Measurements from ENCODE around the gene KIF5A.
"Not testable (repeated sequence)": the region's sequence is repeated elsewhere in the genome, so short reads cannot be mapped to it uniquely, and the experiment has no call there.

KIF5A gene

GRCh38 chr12:57549909-57550640, at the start of gene KIF5A:
KIF5A (plus strand) TSS chr12:57550044; CDS start chr12:57550272, 228 bp downstream.
- peak; percentile 31 for DNase-seq (ENCODE audit: low read depth)

- no peak for DNase-seq (ENCODE audit: low read depth)
Observed at GRCh38 chr12:57500213-57500612, 49.6 kb upstream of the KIF5A start.

- not testable (repeated sequence) for DNase-seq (ENCODE audit: low read depth)
Observed at GRCh38 chr12:57502311-57502969, 47.4 kb upstream of the KIF5A start.

- not testable (repeated sequence) for DNase-seq (ENCODE audit: low read depth)
Observed at GRCh38 chr12:57506541-57506940, 43.3 kb upstream of the KIF5A start.

- DNase-seq (ENCODE audit: low read depth) = not testable (repeated sequence)
Observed at GRCh38 chr12:57507796-57508195, 42.0 kb upstream of the KIF5A start.

- DNase-seq (ENCODE audit: low read depth) = no peak
Observed at GRCh38 chr12:57511161-57511560, 38.7 kb upstream of the KIF5A start.

DNA sequence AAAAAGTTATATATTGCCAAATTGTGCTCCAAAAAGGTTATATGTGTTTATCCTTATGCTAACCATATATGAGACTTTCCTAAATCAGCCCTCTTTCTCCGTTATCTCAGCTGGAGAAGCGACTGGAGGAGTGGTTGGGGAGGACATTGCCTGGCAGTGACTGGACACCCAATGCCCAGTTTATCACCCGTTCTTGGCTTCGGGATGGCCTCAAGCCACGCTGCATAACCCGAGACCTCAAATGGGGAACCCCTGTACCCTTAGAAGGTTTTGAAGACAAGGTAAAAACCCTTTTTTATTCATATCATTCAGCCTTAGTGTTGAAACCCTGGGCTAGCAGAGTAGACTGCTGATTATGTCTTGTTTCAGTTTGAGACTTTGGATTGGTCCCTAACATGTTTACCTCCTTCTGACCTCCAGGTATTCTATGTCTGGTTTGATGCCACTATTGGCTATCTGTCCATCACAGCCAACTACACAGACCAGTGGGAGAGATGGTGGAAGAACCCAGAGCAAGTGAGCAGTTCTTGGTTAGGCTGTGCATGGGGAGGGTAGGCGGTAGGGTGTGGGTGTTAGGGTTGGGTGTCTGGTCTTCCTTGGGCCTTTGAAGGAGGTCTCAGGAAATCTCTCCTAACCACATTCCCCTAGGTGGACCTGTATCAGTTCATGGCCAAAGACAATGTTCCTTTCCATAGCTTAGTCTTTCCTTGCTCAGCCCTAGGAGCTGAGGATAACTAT, 38.1 kb upstream of the KIF5A start:
- DNase-seq (ENCODE audit: low read depth) = no peak

- no peak for DNase-seq (ENCODE audit: low read depth)
Observed at GRCh38 chr12:57512665-57513064, 37.2 kb upstream of the KIF5A start.

GRCh38 chr12:57513266-57513665, 36.6 kb upstream of the KIF5A start:
- no peak for DNase-seq (ENCODE audit: low read depth)

- DNase-seq (ENCODE audit: low read depth) = not testable (repeated sequence)
Observed at GRCh38 chr12:57513677-57514076, 36.2 kb upstream of the KIF5A start.

DNA sequence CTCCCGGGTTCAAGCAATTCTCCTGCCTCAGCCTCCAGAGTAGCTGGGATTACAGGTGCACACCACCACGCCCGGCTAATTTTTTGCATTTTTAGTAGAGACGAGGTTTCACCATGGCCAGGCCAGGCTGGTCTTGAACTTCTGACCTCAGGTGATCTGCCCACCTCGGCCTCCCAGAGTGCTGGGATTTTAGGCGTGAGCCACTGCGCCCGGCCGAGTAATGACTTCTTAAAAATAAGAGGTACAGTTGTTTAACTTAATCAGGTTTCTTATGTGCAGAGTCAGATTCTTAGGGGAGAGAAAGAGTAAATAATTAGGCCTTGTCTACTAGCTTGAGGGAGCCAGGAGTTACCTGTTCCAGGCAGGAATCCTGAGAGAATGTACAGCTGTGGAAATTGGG, 35.6 kb upstream of the KIF5A start:
- not testable (repeated sequence) for DNase-seq (ENCODE audit: low read depth)

DNA sequence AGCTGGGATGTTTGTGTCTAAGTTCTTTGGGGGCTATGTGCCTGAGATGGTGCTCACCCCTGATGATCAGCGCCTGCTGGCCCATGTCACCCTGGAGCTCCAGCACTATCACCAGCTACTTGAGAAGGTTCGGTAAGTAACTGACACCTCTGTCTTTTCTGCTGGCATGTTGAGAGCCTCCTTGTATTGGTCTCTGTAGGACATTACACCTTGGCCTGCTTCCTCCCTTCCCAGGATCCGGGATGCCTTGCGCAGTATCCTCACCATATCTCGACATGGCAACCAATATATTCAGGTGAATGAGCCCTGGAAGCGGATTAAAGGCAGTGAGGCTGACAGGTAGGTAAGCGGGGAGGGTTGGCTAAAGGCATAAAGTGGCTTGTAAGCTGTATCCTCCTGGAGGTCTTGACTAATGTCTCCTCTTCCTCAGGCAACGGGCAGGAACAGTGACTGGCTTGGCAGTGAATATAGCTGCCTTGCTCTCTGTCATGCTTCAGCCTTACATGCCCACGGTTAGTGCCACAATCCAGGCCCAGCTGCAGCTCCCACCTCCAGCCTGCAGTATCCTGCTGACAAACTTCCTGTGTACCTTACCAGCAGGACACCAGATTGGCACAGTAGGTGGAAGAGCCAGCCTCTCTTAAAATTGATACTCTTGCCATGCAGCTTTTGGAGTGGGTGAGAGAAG, 35.0 kb upstream of the KIF5A start:
- DNase-seq (ENCODE audit: low read depth) = no peak

- DNase-seq (ENCODE audit: low read depth) = no peak
Observed at GRCh38 chr12:57515408-57515933, 34.4 kb upstream of the KIF5A start.

DNA sequence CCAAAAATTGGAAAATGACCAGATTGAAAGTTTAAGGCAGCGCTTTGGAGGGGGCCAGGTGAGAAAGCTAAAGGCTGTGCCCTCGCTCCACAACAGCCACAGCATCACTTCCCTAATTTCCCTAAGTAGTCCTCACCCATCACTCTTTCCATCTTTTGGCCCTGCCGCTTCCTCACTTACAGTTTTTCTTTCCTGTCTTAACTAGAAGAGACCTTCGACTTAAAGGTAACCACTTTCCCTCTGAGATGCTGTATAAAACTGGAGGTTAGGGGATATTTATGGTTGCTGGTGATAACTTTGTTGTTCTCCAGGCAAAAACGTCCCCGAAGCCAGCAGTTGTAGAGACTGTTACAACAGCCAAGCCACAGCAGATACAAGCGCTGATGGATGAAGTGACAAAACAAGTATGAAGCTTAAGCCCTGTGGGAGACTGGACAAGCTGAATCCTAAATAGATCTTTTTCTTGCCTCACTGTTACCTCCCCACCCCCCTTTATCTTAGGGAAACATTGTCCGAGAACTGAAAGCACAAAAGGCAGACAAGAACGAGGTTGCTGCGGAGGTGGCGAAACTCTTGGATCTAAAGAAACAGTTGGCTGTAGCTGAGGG, 33.8 kb upstream of the KIF5A start:
- DNase-seq (ENCODE audit: low read depth) = no peak

GRCh38 chr12:57516617-57517153, 33.2 kb upstream of the KIF5A start:
- DNase-seq (ENCODE audit: low read depth) = no peak

GRCh38 chr12:57517187-57517586, 32.7 kb upstream of the KIF5A start:
- DNase-seq (ENCODE audit: low read depth) = no peak

DNA sequence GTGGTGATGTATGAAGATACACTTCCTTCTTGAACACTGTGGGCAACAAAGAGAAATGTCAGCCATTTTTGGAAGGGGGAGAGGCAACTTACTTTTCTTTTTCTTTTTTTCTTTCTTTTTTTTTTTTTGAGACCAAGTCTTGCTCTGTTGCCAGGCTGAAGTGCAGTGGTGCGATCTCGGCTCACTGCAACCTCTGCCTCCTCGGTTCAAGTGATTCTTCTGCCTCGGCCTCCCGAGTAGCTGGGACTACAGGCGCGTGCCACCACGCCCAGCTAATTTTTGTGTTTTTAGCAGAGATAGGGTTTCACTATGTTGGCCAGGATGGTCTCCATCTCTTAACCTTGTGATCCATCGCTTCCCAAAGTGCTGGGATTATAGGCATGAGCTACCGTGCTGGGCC, 32.1 kb upstream of the KIF5A start:
- not testable (repeated sequence) for DNase-seq (ENCODE audit: low read depth)

DNA sequence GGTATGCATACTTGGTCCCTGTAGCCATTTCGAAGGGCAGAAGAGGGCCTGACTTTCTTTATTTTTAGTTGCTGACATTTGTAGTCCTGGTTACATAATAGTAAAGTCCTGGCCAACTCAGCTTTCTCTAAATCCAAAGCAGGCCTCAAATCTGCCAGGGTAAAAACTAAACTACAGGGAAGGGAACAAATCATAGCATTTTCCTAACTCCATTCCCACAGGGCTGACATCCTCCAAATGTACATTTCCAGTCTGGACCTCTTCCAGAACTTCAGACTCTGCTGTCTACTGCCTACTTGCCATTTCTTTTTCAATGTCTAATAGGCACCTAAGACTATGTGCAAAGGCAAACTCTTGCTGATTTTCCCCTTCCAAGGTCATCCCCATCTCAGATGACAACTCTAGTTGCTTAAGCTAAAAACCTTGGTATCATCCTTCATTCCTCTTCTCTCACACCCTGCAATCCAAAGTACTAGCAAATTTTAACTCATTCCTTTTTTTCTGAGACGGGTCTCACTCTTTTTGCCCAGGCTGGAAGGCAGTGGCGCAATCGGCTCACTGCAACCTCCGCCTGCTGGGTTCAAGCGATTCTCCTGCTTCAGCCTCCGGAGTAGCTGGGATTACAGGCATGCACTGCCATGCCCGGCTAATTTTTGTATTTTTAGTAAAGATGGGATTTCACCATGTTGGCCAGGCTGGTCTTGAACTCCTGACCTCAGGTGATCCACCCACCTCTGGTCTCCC, 31.5 kb upstream of the KIF5A start:
- DNase-seq (ENCODE audit: low read depth) = no peak

DNA sequence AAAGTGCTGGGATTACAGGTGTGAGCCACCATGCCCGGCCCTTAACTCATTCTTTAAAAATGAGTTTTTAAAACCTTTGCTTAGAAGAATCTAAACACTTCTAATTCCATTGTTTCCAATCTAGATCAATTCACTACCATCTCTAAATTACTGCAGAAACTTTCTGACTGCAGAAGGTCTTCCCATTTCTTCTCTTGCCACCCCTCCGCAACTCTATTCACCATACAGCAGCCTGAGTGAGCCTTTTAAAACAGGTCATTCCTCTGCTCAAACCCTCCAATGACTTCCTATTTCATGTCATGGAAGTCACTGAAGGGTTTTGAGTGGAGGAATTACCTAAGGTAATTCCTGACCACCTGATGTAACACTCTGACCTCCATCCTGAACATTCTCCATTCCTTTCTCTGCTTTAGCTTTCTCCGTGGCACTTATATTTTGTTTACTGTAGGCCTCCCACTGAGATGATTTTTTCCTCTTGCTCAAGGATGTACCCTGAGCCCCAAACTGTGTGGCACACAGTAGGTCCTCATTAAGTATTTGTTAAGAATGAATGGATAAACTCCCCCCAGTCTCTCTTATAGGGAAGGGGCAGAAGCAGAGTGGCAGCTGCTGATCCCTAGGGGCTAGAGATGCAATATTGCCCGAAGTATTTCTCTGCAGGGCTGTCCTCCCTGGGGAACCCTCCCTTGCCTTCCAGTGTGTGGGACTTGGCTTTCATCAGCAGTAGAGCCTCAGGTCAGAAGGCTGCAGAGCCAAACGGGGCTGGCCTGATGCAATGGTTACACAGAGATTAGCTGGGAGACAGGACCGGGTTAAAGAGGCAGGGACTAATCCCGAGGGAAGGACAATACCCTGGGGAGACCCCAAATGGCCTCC, 30.7 kb upstream of the KIF5A start:
- no peak for DNase-seq (ENCODE audit: low read depth)

DNA sequence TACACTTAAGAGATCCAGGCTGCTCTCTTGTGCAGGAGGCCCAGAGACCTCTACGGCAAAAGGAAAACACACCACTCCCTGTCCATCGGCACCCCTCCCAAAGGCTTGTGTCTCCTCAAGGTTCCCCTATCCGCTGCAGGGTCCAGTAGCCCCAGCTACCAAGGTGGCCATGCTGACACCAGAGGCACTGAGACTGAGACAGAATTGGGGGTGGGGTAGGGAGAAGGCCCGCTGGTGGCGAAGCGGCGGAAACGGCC, 30.1 kb upstream of the KIF5A start:
- DNase-seq (ENCODE audit: low read depth) = no peak
